PC-3 (cell line): ENCODE data around the gene IARS1. TPM values are rescaled to one million over a fixed set of nuclear protein-coding genes. Genes with fewer than 3 reads are reported as not detected.

Experiments
- ATAC-seq: fragments of 200-7000 bp; cut with Tn5 transposase; 2 replicates; pipeline ENCODE4 v1.9.1; 2020; ENCODE audit warnings: mild to moderate bottlenecking, moderate library complexity
- BruUV-seq: library from RNA; stranded (reverse); fragments of 400-500 nt; replicated peaks from 2 replicates; lab custom pipeline; 2021; lab: Mats Ljungman, UMichigan
- CTCF ChIA-PET: fragments of 300-600 bp; sonication (Branson Sonifier 250); formaldehyde crosslinking; loops from one replicate; lab custom pipeline; 2022; ENCODE audit warnings: antibody characterized with exemption; lab: Charles Lee
- POLR2A ChIA-PET: fragments of 300-600 bp; sonication (Branson Sonifier 250); formaldehyde crosslinking; loops from one replicate; lab custom pipeline; 2022; ENCODE audit warnings: antibody characterized with exemption; ENCODE audit not compliant: unreplicated experiment; lab: Charles Lee
- DNase-seq: peaks from one replicate; pipeline ENCODE4 v3.0.0-alpha.2; 2015
- H2AFZ ChIP-seq: fragments of 300-600 bp; sonication (generic); 2 replicates; pipeline ENCODE4 v1.6.0; 2016; ENCODE audit warnings: antibody characterized with exemption, low read length
- H3F3A ChIP-seq: fragments of 300-600 bp; sonication (generic); one replicate; pipeline ENCODE4 v1.6.0; 2017; ENCODE audit warnings: antibody characterized with exemption, low read length, control low read depth, mild to moderate bottlenecking; ENCODE audit not compliant: unreplicated experiment
- H3K27ac ChIP-seq: fragments of 300-600 bp; sonication (generic); 2 replicates; pipeline ENCODE4 v1.5.1; 2016; ENCODE audit warnings: mild to moderate bottlenecking, low read length
- H3K27me3 ChIP-seq: fragments of 300-600 bp; sonication (generic); 2 replicates; pipeline ENCODE4 v1.6.1; 2016; ENCODE audit warnings: low read length, mixed read lengths
- H3K36me3 ChIP-seq: fragments of 300-600 bp; sonication (generic); 2 replicates; pipeline ENCODE4 v1.6.1; 2016; ENCODE audit warnings: low read depth, mixed run types, low read length, mixed read lengths
- H3K4me1 ChIP-seq: fragments of 300-600 bp; sonication (generic); 2 replicates; pipeline ENCODE4 v1.5.1; 2016; ENCODE audit warnings: low read length; ENCODE audit not compliant: insufficient read depth
- H3K4me2 ChIP-seq: fragments of 300-600 bp; sonication (generic); 2 replicates; pipeline ENCODE4 v1.6.0; 2016; ENCODE audit warnings: low read length
- H3K4me3 ChIP-seq: fragments of 300-600 bp; sonication (generic); 2 replicates; pipeline ENCODE4 v1.5.1; 2016; ENCODE audit warnings: mild to moderate bottlenecking, low read length, mixed read lengths
- H3K79me2 ChIP-seq: fragments of 300-600 bp; sonication (generic); 2 replicates; pipeline ENCODE4 v1.6.1; 2017; ENCODE audit warnings: low read length, mixed read lengths
- H3K9ac ChIP-seq: fragments of 300-600 bp; sonication (generic); 2 replicates; pipeline ENCODE4 v1.6.0; 2016; ENCODE audit warnings: mild to moderate bottlenecking, low read length
- H3K9me2 ChIP-seq: fragments of 300-600 bp; sonication (generic); replicated peaks from 2 replicates; pipeline ENCODE4 v1.6.1; 2016; ENCODE audit warnings: mixed run types, low read length, mixed read lengths
- H3K9me3 ChIP-seq: fragments of 300-600 bp; sonication (generic); 2 replicates; pipeline ENCODE4 v1.6.1; 2016; ENCODE audit warnings: low read length, mixed read lengths
- H4K20me1 ChIP-seq: fragments of 300-600 bp; sonication (generic); 2 replicates; pipeline ENCODE4 v1.6.1; 2016; ENCODE audit warnings: low read length, mixed read lengths
- EZH2 ChIP-seq: fragments of 300-600 bp; sonication (generic); IDR thresholded peaks from one replicate; pipeline ENCODE4 v1.6.1; 2017; ENCODE audit warnings: antibody characterized with exemption, mild to moderate bottlenecking, low read length; ENCODE audit not compliant: unreplicated experiment
- EZH2phosphoT487 ChIP-seq: fragments of 300-600 bp; sonication (generic); IDR thresholded peaks from 2 replicates; pipeline ENCODE4 v1.6.1; 2018; ENCODE audit warnings: mild to moderate bottlenecking, antibody characterized with exemption, low read length, borderline replicate concordance
- intact Hi-C: fragments of 100-400 bp; cut with micrococcal nuclease; formaldehyde crosslinking; loops from 2 replicates; pipeline ENCODE4 v1.9.0; 2023
- total RNA-seq: library from RNA; depleted of rRNA; stranded (reverse); fragments of >200 nt; gene quantifications from 2 replicates; pipeline ENCODE4 v1.2.3, GENCODE V29; 2014
- TF ChIP-seq, protein P1 (sequence below): fragments of 300-600 bp; sonication (generic); conservative IDR thresholded peaks from 2 replicates; pipeline ENCODE4 v1.5.1; 2017; ENCODE audit warnings: antibody characterized with exemption, low read depth, mild to moderate bottlenecking, low read length

The IARS1 gene
- total RNA-seq, 1 experiment from 2014 or later = 128 TPM

GRCh38 chr9:92266486-92266885, 27.0 kb downstream of the IARS1 start:
- peaks cover 80% of the 10 kb centered on the region for H3K36me3 ChIP-seq
- no TSS peak for BruUV-seq
- TF ChIP-seq EZH2phosphoT487 = no peak
- TF ChIP-seq, protein P1, sequence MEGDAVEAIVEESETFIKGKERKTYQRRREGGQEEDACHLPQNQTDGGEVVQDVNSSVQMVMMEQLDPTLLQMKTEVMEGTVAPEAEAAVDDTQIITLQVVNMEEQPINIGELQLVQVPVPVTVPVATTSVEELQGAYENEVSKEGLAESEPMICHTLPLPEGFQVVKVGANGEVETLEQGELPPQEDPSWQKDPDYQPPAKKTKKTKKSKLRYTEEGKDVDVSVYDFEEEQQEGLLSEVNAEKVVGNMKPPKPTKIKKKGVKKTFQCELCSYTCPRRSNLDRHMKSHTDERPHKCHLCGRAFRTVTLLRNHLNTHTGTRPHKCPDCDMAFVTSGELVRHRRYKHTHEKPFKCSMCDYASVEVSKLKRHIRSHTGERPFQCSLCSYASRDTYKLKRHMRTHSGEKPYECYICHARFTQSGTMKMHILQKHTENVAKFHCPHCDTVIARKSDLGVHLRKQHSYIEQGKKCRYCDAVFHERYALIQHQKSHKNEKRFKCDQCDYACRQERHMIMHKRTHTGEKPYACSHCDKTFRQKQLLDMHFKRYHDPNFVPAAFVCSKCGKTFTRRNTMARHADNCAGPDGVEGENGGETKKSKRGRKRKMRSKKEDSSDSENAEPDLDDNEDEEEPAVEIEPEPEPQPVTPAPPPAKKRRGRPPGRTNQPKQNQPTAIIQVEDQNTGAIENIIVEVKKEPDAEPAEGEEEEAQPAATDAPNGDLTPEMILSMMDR = no peak
- no peak for TF ChIP-seq EZH2
- DNase-seq = no peak
- intact Hi-C loops = no loop called here
- no peaks in the 10 kb centered on the region for H3K9me3 ChIP-seq
- no peak overlapping the region for H3K4me2 ChIP-seq
- no peak for ATAC-seq
- H3K9ac ChIP-seq = no peak overlapping the region
- H3K4me1 ChIP-seq = peaks cover 8% of the 10 kb centered on the region; the same call in 1 of the 2 replicates
- H3K4me3 ChIP-seq = no peak overlapping the region
- H3K27ac ChIP-seq = no peak overlapping the region
- H4K20me1 ChIP-seq = no peaks in the 10 kb centered on the region
- H3K27me3 ChIP-seq = no peaks in the 10 kb centered on the region
- ChIA-PET CTCF (no interaction called here), POLR2A (no interaction called here)
- H3K9me2 ChIP-seq = no peaks in the 10 kb centered on the region
- H3K79me2 ChIP-seq = no peaks in the 10 kb centered on the region
- no peaks in the 10 kb centered on the region for H3F3A ChIP-seq
- no peak overlapping the region for H2AFZ ChIP-seq

- Histone ChIP-seq H3K36me3 (peaks cover 71% of the 10 kb centered on the region), H3K27ac (no peak overlapping the region), H3K4me2 (no peak overlapping the region), H4K20me1 (no peaks in the 10 kb centered on the region), H3K9me2 (no peaks in the 10 kb centered on the region), H3F3A (no peaks in the 10 kb centered on the region), H3K4me1 (peaks cover 8% of the 10 kb centered on the region; the same call in 1 of the 2 replicates), H3K4me3 (no peak overlapping the region), H2AFZ (no peak overlapping the region), H3K79me2 (no peaks in the 10 kb centered on the region), H3K9me3 (no peaks in the 10 kb centered on the region), H3K9ac (no peak overlapping the region), H3K27me3 (no peaks in the 10 kb centered on the region)
- ATAC-seq (peak; percentile 79), DNase-seq (peak; percentile 39)
- intact Hi-C loops = no loop called here
- no TSS peak for BruUV-seq
- POLR2A ChIA-PET = interaction anchor here (0.5 kb wide), 1 partner anchor 28 kb away, joined by 3 read pairs; the partner anchor contains the start of gene IARS1
- CTCF ChIA-PET = no interaction called here
- no peak for TF ChIP-seq EZH2phosphoT487
- TF ChIP-seq, protein P1 = no peak
These were observed 28.3 kb downstream of the IARS1 start for GRCh38 chr9:92265154-92265553.

DNA sequence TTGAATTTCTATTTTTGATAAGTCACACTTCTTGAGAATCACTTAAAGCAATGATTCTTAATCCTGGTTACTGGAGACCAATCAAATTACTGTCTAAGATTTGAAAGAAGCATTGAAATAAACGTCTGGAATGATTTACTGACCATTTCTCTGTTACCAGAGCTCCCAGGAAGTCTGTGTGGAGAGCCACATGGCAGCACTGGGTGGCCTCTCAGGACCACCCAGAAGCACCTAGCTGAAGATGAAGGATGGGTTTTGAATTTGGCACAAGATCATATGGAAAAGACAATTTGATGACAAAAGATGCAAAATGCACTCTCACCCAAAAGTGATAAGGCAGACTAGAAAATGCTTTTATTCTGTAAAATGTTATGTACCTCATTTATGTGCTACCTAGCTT, 30.4 kb downstream of the IARS1 start:
- Histone ChIP-seq H3K4me1 (peaks cover 8% of the 10 kb centered on the region; the same call in 1 of the 2 replicates), H3K9me2 (no peaks in the 10 kb centered on the region), H3K36me3 (peaks cover 66% of the 10 kb centered on the region), H3K9me3 (no peaks in the 10 kb centered on the region), H3K4me3 (no peak overlapping the region), H3K27me3 (no peaks in the 10 kb centered on the region), H3K79me2 (no peaks in the 10 kb centered on the region), H4K20me1 (no peaks in the 10 kb centered on the region), H3K27ac (no peak overlapping the region), H3F3A (no peaks in the 10 kb centered on the region), H3K9ac (no peak overlapping the region), H3K4me2 (no peak overlapping the region), H2AFZ (no peak overlapping the region)
- TF ChIP-seq EZH2phosphoT487 = no peak
- no peak for TF ChIP-seq EZH2
- TF ChIP-seq, protein P1 = no peak
- intact Hi-C loops = no loop called here
- ATAC-seq (no peak), DNase-seq (no peak)
- no TSS peak for BruUV-seq
- CTCF ChIA-PET = no interaction called here
- POLR2A ChIA-PET = no interaction called here
